Measurements from ENCODE around the gene ZNF385A.

Gene ZNF385A

GRCh38 chr12:54398218-54398617 is 13.7 kb upstream of the ZNF385A start:
- Histone ChIP-seq H3F3A (ENCODE audit: insufficient read depth, low read length) (no peaks in the 10 kb centered on the region), H3K4me1 (ENCODE audit: insufficient read depth, low read length, severe bottlenecking) (no peaks in the 10 kb centered on the region), H3K79me2 (ENCODE audit: insufficient read depth, low read length) (no peaks in the 10 kb centered on the region), H3K4me2 (ENCODE audit: low read length) (no peak overlapping the region), H3K27me3 (ENCODE audit: insufficient read depth, low read length) (peaks cover 4% of the 10 kb centered on the region; the same call in 1 of the 2 replicates), H2AFZ (ENCODE audit: low read length) (no peak overlapping the region), H4K20me1 (ENCODE audit: insufficient read depth, low read length) (no peaks in the 10 kb centered on the region), H3K27ac (ENCODE audit: low read depth, low read length, poor library complexity, severe bottlenecking) (no peak overlapping the region), H3K9ac (ENCODE audit: low read length) (no peak overlapping the region), H3K9me3 (ENCODE audit: low read length) (no peaks in the 10 kb centered on the region), H3K36me3 (ENCODE audit: insufficient read depth, low read length) (no peaks in the 10 kb centered on the region), H3K4me3 (ENCODE audit: low read depth, low read length, poor library complexity, severe bottlenecking) (no peak overlapping the region), H3K9me2 (ENCODE audit: low read depth, low read length) (no peaks in the 10 kb centered on the region)
- TF ChIP-seq CTCF (IDR thresholded peaks at IDR 0.05; ENCODE audit: low read length) (no peak), EZH2 (IDR thresholded peaks at IDR 0.05; ENCODE audit: borderline replicate concordance, low read length) (no peak)

- Histone ChIP-seq H3K27me3 (ENCODE audit: insufficient read depth, low read length) (peaks cover 4% of the 10 kb centered on the region; the same call in 1 of the 2 replicates), H3K36me3 (ENCODE audit: insufficient read depth, low read length) (no peaks in the 10 kb centered on the region), H3K9me2 (ENCODE audit: low read depth, low read length) (no peaks in the 10 kb centered on the region), H3K4me3 (ENCODE audit: low read depth, low read length, poor library complexity, severe bottlenecking) (no peak overlapping the region), H4K20me1 (ENCODE audit: insufficient read depth, low read length) (no peaks in the 10 kb centered on the region), H3K9ac (ENCODE audit: low read length) (no peak overlapping the region), H3K27ac (ENCODE audit: low read depth, low read length, poor library complexity, severe bottlenecking) (no peak overlapping the region), H3F3A (ENCODE audit: insufficient read depth, low read length) (no peaks in the 10 kb centered on the region), H3K4me2 (ENCODE audit: low read length) (no peak overlapping the region), H2AFZ (ENCODE audit: low read length) (no peak overlapping the region), H3K4me1 (ENCODE audit: insufficient read depth, low read length, severe bottlenecking) (no peaks in the 10 kb centered on the region), H3K9me3 (ENCODE audit: low read length) (no peaks in the 10 kb centered on the region), H3K79me2 (ENCODE audit: insufficient read depth, low read length) (no peaks in the 10 kb centered on the region)
- TF ChIP-seq CTCF (IDR thresholded peaks at IDR 0.05; ENCODE audit: low read length) (no peak), EZH2 (IDR thresholded peaks at IDR 0.05; ENCODE audit: borderline replicate concordance, low read length) (no peak)
Observed at GRCh38 chr12:54397157-54397556, 12.6 kb upstream of the ZNF385A start.

GRCh38 chr12:54395545-54395944 is 11.0 kb upstream of the ZNF385A start:
- peaks cover 3% of the 10 kb centered on the region for H3K4me1 ChIP-seq (ENCODE audit: insufficient read depth, low read length, severe bottlenecking)
- no peaks in the 10 kb centered on the region for H3F3A ChIP-seq (ENCODE audit: insufficient read depth, low read length)
- no peaks in the 10 kb centered on the region for H3K36me3 ChIP-seq (ENCODE audit: insufficient read depth, low read length)
- H3K4me3 ChIP-seq (ENCODE audit: low read depth, low read length, poor library complexity, severe bottlenecking) = no peak overlapping the region
- no peaks in the 10 kb centered on the region for H4K20me1 ChIP-seq (ENCODE audit: insufficient read depth, low read length)
- no peak overlapping the region for H3K9ac ChIP-seq (ENCODE audit: low read length)
- no peaks in the 10 kb centered on the region for H3K9me3 ChIP-seq (ENCODE audit: low read length)
- no peaks in the 10 kb centered on the region for H3K27me3 ChIP-seq (ENCODE audit: insufficient read depth, low read length)
- no peak overlapping the region for H2AFZ ChIP-seq (ENCODE audit: low read length)
- no peaks in the 10 kb centered on the region for H3K79me2 ChIP-seq (ENCODE audit: insufficient read depth, low read length)
- TF ChIP-seq EZH2 (IDR thresholded peaks at IDR 0.05; ENCODE audit: borderline replicate concordance, low read length) (no peak), CTCF (IDR thresholded peaks at IDR 0.05; ENCODE audit: low read length) (no peak)
- H3K4me2 ChIP-seq (ENCODE audit: low read length) = no peak overlapping the region
- H3K9me2 ChIP-seq (ENCODE audit: low read depth, low read length) = no peaks in the 10 kb centered on the region
- H3K27ac ChIP-seq (ENCODE audit: low read depth, low read length, poor library complexity, severe bottlenecking) = no peak overlapping the region
